ENCODE results near the gene EIF2AK3.
"Not testable (repeated sequence)": the region's sequence is repeated elsewhere in the genome, so short reads cannot be mapped to it uniquely, and the experiment has no call there.

EIF2AK3 gene

GRCh38 chr2:88636026-88636425 is 8.8 kb upstream of the EIF2AK3 start:
- no peak for DNase-seq (ENCODE audit: low read depth in 3 of 3)

GRCh38 chr2:88632569-88632968 is 5.3 kb upstream of the EIF2AK3 start:
- no peak for DNase-seq (ENCODE audit: low read depth in 3 of 3)

GRCh38 chr2:88628571-88628939 is 1.3 kb upstream of the EIF2AK3 start:
- no peak for DNase-seq (ENCODE audit: low read depth in 3 of 3)

GRCh38 chr2:88627856-88628570 is 749 bp upstream of the EIF2AK3 start:
- peak; percentile 56 to 80 (median 69) for DNase-seq (ENCODE audit: low read depth in 3 of 3)

GRCh38 chr2:88626171-88627054 is 851 bp downstream of the EIF2AK3 start:
- DNase-seq (ENCODE audit: low read depth in 3 of 3): peak in 1 of 3 experiments; percentile 38

GRCh38 chr2:88624477-88624876 is 2.8 kb downstream of the EIF2AK3 start:
- DNase-seq (ENCODE audit: low read depth in 3 of 3): no peak

- not testable (repeated sequence) for DNase-seq (ENCODE audit: low read depth in 3 of 3)
Observed at GRCh38 chr2:88623831-88624465, 3.3 kb downstream of the EIF2AK3 start.

- DNase-seq (ENCODE audit: low read depth in 3 of 3): no peak
Observed at GRCh38 chr2:88622307-88622706, 5.0 kb downstream of the EIF2AK3 start.

- DNase-seq (ENCODE audit: low read depth in 3 of 3): no peak
Observed at GRCh38 chr2:88621432-88621831, 5.8 kb downstream of the EIF2AK3 start.

GRCh38 chr2:88620015-88620414 is 7.2 kb downstream of the EIF2AK3 start:
- no peak for DNase-seq (ENCODE audit: low read depth in 3 of 3)

- DNase-seq (ENCODE audit: low read depth in 3 of 3): no peak
Observed at GRCh38 chr2:88615822-88616221, 11.4 kb downstream of the EIF2AK3 start.

GRCh38 chr2:88614497-88615157 is 12.6 kb downstream of the EIF2AK3 start:
- DNase-seq (ENCODE audit: low read depth in 3 of 3): no peak

GRCh38 chr2:88613921-88614320 is 13.3 kb downstream of the EIF2AK3 start:
- DNase-seq (ENCODE audit: low read depth in 3 of 3): no peak

- DNase-seq (ENCODE audit: low read depth in 3 of 3): no peak
Observed at GRCh38 chr2:88608184-88608583, 19.1 kb downstream of the EIF2AK3 start.

- DNase-seq (ENCODE audit: low read depth in 3 of 3): no peak
Observed at GRCh38 chr2:88607416-88607815, 19.8 kb downstream of the EIF2AK3 start.

GRCh38 chr2:88606371-88607030 is 20.8 kb downstream of the EIF2AK3 start:
- no peak for DNase-seq (ENCODE audit: low read depth in 3 of 3)

- DNase-seq (ENCODE audit: low read depth in 3 of 3): no peak
Observed at GRCh38 chr2:88603146-88603545, 24.1 kb downstream of the EIF2AK3 start.

- no peak for DNase-seq (ENCODE audit: low read depth in 3 of 3)
Observed at GRCh38 chr2:88602022-88602421, 25.2 kb downstream of the EIF2AK3 start.

- no peak for DNase-seq (ENCODE audit: low read depth in 3 of 3)
Observed at GRCh38 chr2:88601286-88601685, 26.0 kb downstream of the EIF2AK3 start.

GRCh38 chr2:88600038-88600465 is 27.2 kb downstream of the EIF2AK3 start:
- DNase-seq (ENCODE audit: low read depth in 3 of 3): peak; percentile 3 to 43 (median 7)

GRCh38 chr2:88599527-88599926 is 27.7 kb downstream of the EIF2AK3 start:
- DNase-seq (ENCODE audit: low read depth in 3 of 3): no peak

All from stimulated activated CD4-positive, alpha-beta T cell treated with anti-CD3 and anti-CD28 coated beads, TNF-alpha, amount 100 ng/mL, for 24 hours (primary cell).